Osteocyte (in vitro differentiated cells): Measurements from ENCODE around the gene SPINK9. TPM values are rescaled to one million over a fixed set of nuclear protein-coding genes. Genes with fewer than 3 reads are reported as not detected.
A peak's percentile ranks its signal among the peaks of the same experiment; 100 is the strongest.

Experiments used
- DNase-seq: peaks from one replicate; pipeline ENCODE4 v3.0.0; 2021; ENCODE audit warnings: mixed read lengths; ENCODE audit not compliant: unreplicated experiment; ENCODE audit errors: extremely low spot score
- H3K27ac Mint-ChIP-seq: one replicate; pipeline ENCODE4 v1.8.0; 2021; ENCODE audit warnings: mild to moderate bottlenecking, mixed read lengths; ENCODE audit not compliant: unreplicated experiment
- H3K27me3 Mint-ChIP-seq: one replicate; pipeline ENCODE4 v1.8.0; 2021; ENCODE audit warnings: mixed read lengths; ENCODE audit not compliant: unreplicated experiment
- H3K36me3 Mint-ChIP-seq: one replicate; pipeline ENCODE4 v1.8.0; 2021; ENCODE audit warnings: mixed read lengths; ENCODE audit not compliant: unreplicated experiment
- H3K4me1 Mint-ChIP-seq: one replicate; pipeline ENCODE4 v1.8.0; 2021; ENCODE audit warnings: mixed read lengths; ENCODE audit not compliant: unreplicated experiment
- H3K4me3 Mint-ChIP-seq: one replicate; pipeline ENCODE4 v1.8.0; 2021; ENCODE audit warnings: mild to moderate bottlenecking, moderate library complexity, mixed read lengths; ENCODE audit not compliant: unreplicated experiment
- H3K9me3 Mint-ChIP-seq: one replicate; pipeline ENCODE4 v1.8.0; 2021; ENCODE audit warnings: mixed read lengths; ENCODE audit not compliant: unreplicated experiment
- CTCF ChIP-seq: fragments of 200-600 bp; sonication (generic); IDR thresholded peaks from 2 replicates; pipeline ENCODE4 v1.5.0; 2021; ENCODE audit warnings: antibody characterized with exemption, mild to moderate bottlenecking, moderate library complexity
- long read RNA-seq: library from polyadenylated mRNA; unstranded; transcript quantifications from one replicate; pipeline ENCODE4 v2.0.0, GENCODE V29; 2021
- total RNA-seq: library from RNA; stranded (reverse); gene quantifications from 2 replicates; pipeline ENCODE4 v1.2.1, GENCODE V29; 2021

SPINK9 gene
- total RNA-seq = not detected in 2 replicates
- long read RNA-seq, partial matches to known transcripts = 0 of 1 reads
- long read RNA-seq, other reads (novel, unspliced or antisense) = 1 of 1 reads

GRCh38 chr5:148335259-148335658 lies at the start of gene SPINK9:
SPINK9 (plus strand) TSS chr5:148335559; CDS start chr5:148335614, 55 bp downstream.
- DNase-seq = no peak
- Mint-ChIP-seq H3K4me3 (no peak within 1 kb of the TSS), H3K27me3 (no peaks in the 10 kb centered on the region), H3K27ac (no peak within 1 kb of the TSS), H3K36me3 (no peaks in the 10 kb centered on the region), H3K9me3 (peaks cover 5% of the 10 kb centered on the region), H3K4me1 (no peaks in the 10 kb centered on the region)
- no peak for TF ChIP-seq CTCF

- peak; percentile 54 for TF ChIP-seq CTCF
- H3K36me3 Mint-ChIP-seq = no peaks in the 10 kb centered on the region
- no peaks in the 10 kb centered on the region for H3K9me3 Mint-ChIP-seq
- H3K27me3 Mint-ChIP-seq = peaks cover 36% of the 10 kb centered on the region
- H3K27ac Mint-ChIP-seq = no peak overlapping the region
- no peak for DNase-seq
- no peak overlapping the region for H3K4me3 Mint-ChIP-seq
- H3K4me1 Mint-ChIP-seq = no peaks in the 10 kb centered on the region
These were observed 44.8 kb upstream of the SPINK9 start for GRCh38 chr5:148290271-148291195.

- no peak overlapping the region for H3K4me3 Mint-ChIP-seq
- TF ChIP-seq CTCF = no peak
- no peak overlapping the region for H3K27ac Mint-ChIP-seq
- no peaks in the 10 kb centered on the region for H3K36me3 Mint-ChIP-seq
- no peak for DNase-seq
- H3K4me1 Mint-ChIP-seq = no peaks in the 10 kb centered on the region
- H3K27me3 Mint-ChIP-seq = peaks cover 10% of the 10 kb centered on the region
- H3K9me3 Mint-ChIP-seq = no peaks in the 10 kb centered on the region
These were observed 37.6 kb upstream of the SPINK9 start for GRCh38 chr5:148297731-148298130.

- no peak for DNase-seq
- no peak for TF ChIP-seq CTCF
- peaks cover 38% of the 10 kb centered on the region for H3K27me3 Mint-ChIP-seq
- H3K4me3 Mint-ChIP-seq = no peak overlapping the region
- H3K27ac Mint-ChIP-seq = no peak overlapping the region
- H3K9me3 Mint-ChIP-seq = peaks cover 10% of the 10 kb centered on the region
- H3K36me3 Mint-ChIP-seq = no peaks in the 10 kb centered on the region
- H3K4me1 Mint-ChIP-seq = no peaks in the 10 kb centered on the region
These were observed 28.9 kb upstream of the SPINK9 start for GRCh38 chr5:148306446-148306845.

GRCh38 chr5:148309019-148309418 lies 26.3 kb upstream of the SPINK9 start:
- H3K4me3 Mint-ChIP-seq = no peak overlapping the region
- TF ChIP-seq CTCF = no peak
- no peak for DNase-seq
- peaks cover 24% of the 10 kb centered on the region for H3K27me3 Mint-ChIP-seq
- no peak overlapping the region for H3K27ac Mint-ChIP-seq
- peaks cover 10% of the 10 kb centered on the region for H3K9me3 Mint-ChIP-seq
- H3K36me3 Mint-ChIP-seq = no peaks in the 10 kb centered on the region
- no peaks in the 10 kb centered on the region for H3K4me1 Mint-ChIP-seq
